Measurements from ENCODE around the gene ME2. TPM values are rescaled to one million over a fixed set of nuclear protein-coding genes. Genes with fewer than 3 reads are reported as not detected.

Gene ME2
- total RNA-seq, 1 experiment from 2014 or later, result 49.0 TPM

GRCh38 chr18:50926521-50926920 lies 47.6 kb downstream of the ME2 start:
- Histone ChIP-seq H3K79me2 (ENCODE audit: insufficient read depth, low read length) (no peaks in the 10 kb centered on the region), H3K9ac (ENCODE audit: low read length) (no peak overlapping the region), H3K4me1 (ENCODE audit: control insufficient read depth in 1 of 2, insufficient read depth in 2 of 2, low read length in 2 of 2) (no peaks in the 10 kb centered on the region), H3K9me2 (ENCODE audit: insufficient read depth) (no peaks in the 10 kb centered on the region), H3K27ac (ENCODE audit: low read depth, low read length) (no peak overlapping the region), H3K36me3 (ENCODE audit: control insufficient read depth in 1 of 2, insufficient read depth in 2 of 2, low read length in 2 of 2) (peaks cover 6 to 15% of the 10 kb centered on the region in 2 experiments; a peak in 3 of 4 replicates), H4K20me1 (ENCODE audit: insufficient read depth) (no peaks in the 10 kb centered on the region), H3K4me3 (replicated peaks in 1 of 2; ENCODE audit: low read depth in 1 of 2, low read length in 2 of 2) (no peak overlapping the region), H2AFZ (ENCODE audit: low read depth, low read length, poor library complexity, severe bottlenecking) (no peak overlapping the region), H3K27me3 (ENCODE audit: insufficient read depth, low read length) (no peaks in the 10 kb centered on the region), H3K4me2 (ENCODE audit: low read length) (no peak overlapping the region), H3K9me3 (ENCODE audit: control insufficient read depth in 1 of 2, insufficient read depth in 1 of 2, low read depth in 1 of 2, low read length in 2 of 2) (no peaks in the 10 kb centered on the region)
- ChIA-PET CTCF (no interaction called here), RAD21 (ENCODE audit: low non-redundant PET in 1 of 2, low total read pairs in 2 of 2, uncharacterized antibody in 2 of 2, unreplicated experiment in 2 of 2) (no interaction called here), POLR2A (no interaction called here)
- BruUV-seq (replicated peaks), result no TSS peak
- intact Hi-C loops (cut with micrococcal nuclease), result no loop called here
- TF ChIP-seq EGR1 (IDR thresholded peaks at IDR 0.05; ENCODE audit: low read depth) (no peak), ZNF274 (IDR thresholded peaks at IDR 0.05; ENCODE audit: low read depth, low read length) (no peak), CTCF (IDR thresholded peaks at IDR 0.05 in 2 of 3, conservative IDR thresholded peaks at IDR 0.05 in 1 of 3; ENCODE audit: borderline replicate concordance in 1 of 3, insufficient read depth in 1 of 3, low read depth in 2 of 3, low read length in 2 of 3) (no peak), RAD21 (IDR thresholded peaks at IDR 0.05; ENCODE audit: low read depth) (no peak), MAX (IDR thresholded peaks at IDR 0.05) (no peak), ATF3 (IDR thresholded peaks at IDR 0.05) (no peak), YY1 (IDR thresholded peaks at IDR 0.05; ENCODE audit: extremely low read depth, insufficient replicate concordance, low read depth, low read length) (no peak), JUND (IDR thresholded peaks at IDR 0.05) (no peak), CEBPB (IDR thresholded peaks at IDR 0.05; ENCODE audit: low read depth) (no peak), REST (IDR thresholded peaks at IDR 0.05; ENCODE audit: low read depth) (no peak)
- TF ChIP-seq, protein P1, sequence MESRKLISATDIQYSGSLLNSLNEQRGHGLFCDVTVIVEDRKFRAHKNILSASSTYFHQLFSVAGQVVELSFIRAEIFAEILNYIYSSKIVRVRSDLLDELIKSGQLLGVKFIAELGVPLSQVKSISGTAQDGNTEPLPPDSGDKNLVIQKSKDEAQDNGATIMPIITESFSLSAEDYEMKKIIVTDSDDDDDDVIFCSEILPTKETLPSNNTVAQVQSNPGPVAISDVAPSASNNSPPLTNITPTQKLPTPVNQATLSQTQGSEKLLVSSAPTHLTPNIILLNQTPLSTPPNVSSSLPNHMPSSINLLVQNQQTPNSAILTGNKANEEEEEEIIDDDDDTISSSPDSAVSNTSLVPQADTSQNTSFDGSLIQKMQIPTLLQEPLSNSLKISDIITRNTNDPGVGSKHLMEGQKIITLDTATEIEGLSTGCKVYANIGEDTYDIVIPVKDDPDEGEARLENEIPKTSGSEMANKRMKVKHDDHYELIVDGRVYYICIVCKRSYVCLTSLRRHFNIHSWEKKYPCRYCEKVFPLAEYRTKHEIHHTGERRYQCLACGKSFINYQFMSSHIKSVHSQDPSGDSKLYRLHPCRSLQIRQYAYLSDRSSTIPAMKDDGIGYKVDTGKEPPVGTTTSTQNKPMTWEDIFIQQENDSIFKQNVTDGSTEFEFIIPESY (IDR thresholded peaks at IDR 0.05; ENCODE audit: extremely low read depth, insufficient replicate concordance, low read length), result no peak
- no peak for DNase-seq (ENCODE audit: low read depth, low spot score)
- no peak for ATAC-seq

All from HCT116 (cell line).